HG02588 (cell line): Measurements from ENCODE around the gene ELAVL2.

Experiments used
- ATAC-seq: cut with Tn5 transposase; IDR thresholded peaks from one replicate; pipeline ENCODE4 v1.9.1; 2021; ENCODE audit warnings: mild to moderate bottlenecking, moderate library complexity; ENCODE audit not compliant: unreplicated experiment

Gene ELAVL2

DNA sequence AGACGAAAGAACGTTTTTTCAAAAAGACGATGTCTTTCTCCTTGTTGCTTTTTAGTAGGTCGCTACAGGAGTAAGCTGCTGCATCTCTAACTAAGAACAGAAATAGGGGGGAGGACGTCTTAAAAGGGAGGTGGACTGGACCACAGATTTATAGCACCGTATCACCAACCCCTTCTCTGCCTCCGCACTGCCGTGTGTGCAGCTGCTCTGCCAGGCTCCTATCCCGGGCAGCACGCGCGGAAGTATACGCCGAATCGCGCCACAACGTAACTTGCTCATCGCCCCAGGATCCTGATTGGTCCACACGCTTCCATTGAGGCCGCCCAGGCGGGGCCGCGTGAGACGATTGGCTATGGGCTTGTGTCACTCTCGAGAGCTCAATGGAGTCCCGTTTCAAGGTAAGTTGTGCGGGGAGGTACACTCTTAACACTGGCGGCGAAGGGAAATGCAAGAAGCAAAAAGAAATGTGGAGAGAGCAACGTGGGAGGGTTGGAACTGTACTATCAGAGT, at the start of gene ELAVL2:
ELAVL2 (minus strand) TSS at position 121 of the 510 bp plus-strand sequence. CDS start 64,006 bp downstream, outside the sequence.
- no peak for ATAC-seq

DNA sequence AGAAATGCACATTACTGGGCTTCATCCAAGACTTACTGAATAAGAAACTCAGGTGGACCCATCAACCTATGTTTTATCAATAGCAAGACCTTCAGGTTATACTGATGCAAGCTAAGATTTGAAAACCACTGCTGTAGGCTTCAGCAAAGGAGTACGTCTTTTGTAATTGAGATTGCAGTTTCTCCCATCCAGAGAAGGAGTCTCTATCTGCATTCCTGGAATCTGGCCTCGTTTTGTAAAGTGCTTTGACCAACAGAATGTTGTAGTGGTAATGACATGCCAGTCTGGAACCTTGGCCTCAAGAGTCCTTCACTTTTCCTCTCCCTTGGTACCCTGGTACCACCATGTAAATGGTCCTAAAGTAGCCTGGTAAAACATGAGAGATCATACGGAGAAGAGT, 32.2 kb upstream of the ELAVL2 start:
- no peak for ATAC-seq

DNA sequence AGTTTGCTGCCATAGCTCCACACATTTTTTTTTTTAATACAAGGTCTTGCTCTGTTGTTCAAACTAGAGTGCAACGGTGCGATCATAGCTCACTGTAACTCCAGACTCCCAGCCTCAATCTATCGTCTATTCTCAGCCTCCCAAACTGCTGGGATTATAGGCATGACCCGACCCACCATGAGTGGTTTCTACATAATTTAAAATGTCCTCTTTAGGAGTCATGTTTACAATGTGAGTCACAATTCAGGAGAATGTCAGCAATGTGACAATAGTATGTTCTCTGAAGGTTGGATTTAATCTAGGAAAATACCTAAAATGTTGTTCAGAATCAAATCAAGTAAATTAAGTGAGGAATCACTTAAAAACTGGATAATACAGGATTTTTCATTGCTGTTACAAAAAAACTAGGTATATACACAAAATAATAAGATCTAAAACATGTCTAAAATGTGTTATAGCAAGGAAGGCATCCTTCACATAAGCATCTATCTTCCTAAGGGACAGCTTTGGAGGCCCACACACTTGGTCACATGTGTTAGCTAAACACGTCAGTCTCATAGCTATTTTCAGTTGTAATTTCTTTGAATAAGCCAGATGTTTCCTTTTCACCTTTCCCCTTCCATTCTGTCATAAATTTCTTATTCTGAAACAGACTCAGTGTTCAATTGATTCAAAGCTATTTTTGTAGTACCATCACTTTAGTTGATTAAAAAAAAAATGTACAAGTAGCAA, 30.0 kb upstream of the ELAVL2 start:
- ATAC-seq, result no peak

DNA sequence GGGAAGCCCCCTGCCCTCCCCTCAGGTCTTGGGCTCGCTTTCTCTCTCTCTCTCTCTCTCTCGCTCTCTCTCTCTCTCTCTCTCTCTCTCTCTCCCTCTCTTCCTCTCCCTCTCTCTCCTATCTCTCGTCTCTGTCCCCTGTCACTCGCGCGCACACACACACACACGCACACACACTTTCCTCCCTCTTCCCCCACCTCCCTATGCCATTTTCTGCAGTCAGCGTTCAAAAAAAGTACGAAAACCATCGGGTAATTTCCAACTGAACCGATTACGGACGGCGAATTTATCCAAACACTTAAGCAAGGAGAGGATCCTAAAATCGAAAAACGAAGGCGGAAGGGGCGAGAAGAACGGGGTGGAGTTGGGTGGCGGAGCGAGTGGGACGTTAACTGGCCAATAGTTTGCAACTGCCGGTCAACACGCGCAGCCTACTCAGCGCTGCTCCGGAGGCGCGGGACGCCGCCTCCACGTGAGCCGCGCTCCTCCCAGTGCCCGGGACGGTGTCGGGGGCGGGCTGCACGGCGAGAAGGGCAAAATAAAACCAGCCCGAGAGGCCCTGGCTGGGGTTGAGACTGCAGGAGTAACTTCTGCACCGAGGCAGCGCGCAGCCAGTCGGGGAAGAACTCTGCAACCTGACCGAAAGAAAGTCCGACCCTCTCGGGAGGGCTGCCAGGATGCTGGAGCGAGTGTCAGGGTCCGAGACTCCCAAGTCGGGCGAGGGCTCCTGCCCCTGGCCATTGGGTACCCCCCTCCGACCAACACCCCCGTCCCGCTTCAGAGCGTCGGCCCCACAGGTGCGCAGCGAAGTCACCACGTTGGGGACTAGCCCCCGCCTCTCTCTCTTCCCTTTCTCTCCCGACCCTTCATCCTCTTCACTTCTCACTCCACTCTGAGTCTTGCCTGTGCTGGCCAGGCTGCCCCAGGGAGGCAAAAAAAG, 24.9 kb upstream of the ELAVL2 start:
- ATAC-seq, result no peak

DNA sequence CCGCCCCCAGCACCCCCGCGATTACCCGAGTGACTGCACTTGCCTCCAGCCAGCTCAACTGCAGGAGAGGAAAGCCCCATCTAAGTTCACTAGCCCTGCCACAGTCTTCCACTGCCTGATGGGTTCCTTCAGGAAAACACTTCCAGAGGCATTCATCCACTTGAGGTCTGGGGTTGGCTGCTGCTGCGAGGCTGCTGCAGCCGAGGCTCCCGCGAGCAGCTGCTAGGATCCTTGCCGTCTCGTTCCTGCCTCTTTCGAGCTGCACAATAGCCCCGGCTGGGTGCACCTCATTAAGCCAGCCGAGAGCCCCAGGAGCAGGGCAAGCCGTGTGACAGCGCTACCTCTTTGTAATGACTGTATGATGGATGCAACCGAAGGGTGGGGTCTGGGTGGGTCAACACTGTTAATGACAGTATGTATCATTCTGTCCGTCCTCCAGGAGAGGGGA, 24.2 kb upstream of the ELAVL2 start:
- ATAC-seq, result no peak

DNA sequence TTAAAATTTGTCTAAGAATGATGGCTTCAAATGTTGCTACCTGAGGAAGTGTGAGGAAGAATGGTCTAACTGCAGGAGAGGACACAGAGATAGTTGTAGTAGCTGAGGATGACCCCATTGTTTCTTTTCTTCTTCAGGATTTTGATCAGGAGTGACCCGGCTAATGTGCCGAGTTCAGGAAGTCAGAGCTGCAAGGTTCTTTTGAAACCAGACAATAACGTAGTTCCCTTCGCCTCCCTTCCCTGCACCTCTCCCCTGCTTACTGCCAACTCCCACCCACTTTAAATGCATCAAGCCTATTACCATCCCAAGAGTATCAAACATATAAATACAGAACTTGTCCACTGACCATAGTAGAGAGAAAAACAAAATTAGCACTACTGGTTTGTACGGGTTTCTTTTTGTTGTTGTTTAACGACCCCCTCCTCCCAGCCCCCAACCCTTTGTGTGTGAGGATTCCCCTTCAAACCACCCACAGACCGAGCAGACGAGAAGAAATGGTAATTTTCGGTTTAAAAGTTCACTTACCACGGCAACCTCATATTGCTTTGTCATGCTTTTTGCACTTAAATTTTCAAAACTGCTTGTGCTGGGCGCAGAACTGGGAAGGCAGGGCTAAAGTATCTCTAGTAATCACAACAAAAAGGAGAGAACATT, 23.5 kb upstream of the ELAVL2 start:
- no peak for ATAC-seq

DNA sequence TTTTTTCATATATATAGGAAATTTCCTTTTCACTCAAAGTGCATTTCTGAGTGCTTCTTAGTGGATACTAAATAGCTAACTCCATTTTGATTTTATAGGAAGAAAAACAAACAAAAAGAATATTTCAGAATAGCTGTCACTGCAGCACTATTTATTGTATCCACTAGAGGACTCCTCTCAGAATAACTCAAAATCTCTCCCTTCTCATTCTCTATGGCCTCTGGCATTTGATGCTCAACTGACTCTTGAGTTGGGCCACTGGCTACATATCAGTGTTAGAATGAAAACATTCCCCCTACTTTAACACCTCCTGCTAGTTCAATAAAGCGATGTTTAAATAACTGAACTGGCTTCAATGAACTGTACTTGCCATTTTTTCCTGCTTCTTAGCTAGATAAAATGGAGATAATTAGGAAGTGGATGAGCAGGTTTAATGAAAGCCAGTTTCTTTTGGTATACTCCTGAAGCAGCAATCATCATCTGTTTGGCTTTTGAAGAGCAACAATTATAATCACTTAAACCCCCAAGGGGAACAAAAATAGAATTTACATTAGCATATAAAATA, 16.6 kb upstream of the ELAVL2 start:
- ATAC-seq, result no peak

DNA sequence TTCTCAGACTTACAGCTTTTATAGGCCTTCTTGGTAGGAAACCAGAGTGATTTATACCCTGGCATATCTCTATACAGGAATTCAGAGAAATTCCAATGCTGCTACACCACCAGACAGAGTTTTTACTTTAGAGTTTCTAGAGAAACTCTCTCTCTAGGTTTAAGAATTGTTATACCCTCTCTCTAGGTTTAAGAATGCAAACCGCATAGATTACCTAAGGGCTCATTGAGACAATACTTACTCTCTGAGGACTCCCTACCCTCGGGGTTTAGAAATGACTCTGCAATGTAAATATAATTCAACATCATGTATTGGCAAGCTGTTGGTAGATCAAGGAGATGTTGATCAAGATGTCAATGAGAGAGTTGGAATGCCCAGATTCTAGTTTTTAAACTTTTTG, 15.3 kb upstream of the ELAVL2 start:
- no peak for ATAC-seq

DNA sequence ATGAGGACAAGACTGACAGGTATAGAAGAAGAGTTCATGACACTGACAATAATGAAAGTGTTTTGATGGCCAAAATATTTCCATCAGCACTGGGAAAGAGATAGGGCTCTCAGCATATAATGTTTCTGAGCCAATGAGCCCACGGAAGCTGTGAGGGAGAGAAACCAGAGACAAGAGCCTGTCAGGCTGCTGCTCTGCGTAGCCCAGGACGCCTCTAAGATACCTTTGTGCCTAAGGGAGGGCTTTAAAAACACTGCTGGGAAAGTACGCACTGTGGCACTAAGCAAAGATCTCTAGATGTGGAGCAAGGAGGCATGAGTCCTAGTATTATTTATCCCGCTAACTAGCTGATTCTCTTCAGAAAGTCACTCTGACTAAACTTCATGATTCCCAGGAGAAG, 11.0 kb upstream of the ELAVL2 start:
- no peak for ATAC-seq

DNA sequence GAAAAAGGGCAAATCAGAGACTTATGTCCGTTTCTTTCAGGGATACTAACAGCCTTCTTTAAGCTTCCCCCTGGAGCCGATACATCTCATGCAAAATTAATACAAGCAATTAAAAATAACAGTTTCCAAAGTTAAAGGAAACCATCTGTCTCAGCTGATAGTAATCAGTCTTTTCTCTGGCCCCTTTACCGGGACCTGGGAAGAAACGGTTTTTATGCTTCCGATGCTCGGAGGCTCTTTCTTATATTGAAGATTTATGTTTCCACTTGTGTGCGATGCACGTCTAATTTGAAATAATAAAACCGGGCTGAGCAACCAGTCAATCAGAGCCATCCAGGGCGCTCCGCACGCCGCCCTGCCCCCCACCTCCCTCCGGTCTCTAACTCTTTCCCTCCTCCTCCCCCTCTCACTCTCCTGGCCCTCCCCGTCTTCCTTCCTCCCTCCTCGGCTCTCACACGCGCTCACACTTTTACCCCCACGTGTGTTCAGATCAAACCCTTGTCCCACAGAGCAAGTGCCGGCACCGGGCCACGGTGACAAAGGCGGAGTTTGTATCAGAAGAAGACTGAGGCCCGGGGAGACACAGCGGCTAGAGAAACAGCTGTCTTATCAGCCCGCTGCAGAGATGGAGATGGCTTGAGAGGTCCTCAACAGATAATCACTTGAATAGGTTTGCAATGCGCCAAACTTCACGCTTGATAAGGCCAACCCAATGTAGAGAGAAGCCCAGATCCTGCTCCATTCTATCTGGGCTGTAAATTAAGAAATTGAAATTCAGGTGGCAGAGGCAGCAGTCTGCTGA, 5.1 kb upstream of the ELAVL2 start:
- no peak for ATAC-seq

DNA sequence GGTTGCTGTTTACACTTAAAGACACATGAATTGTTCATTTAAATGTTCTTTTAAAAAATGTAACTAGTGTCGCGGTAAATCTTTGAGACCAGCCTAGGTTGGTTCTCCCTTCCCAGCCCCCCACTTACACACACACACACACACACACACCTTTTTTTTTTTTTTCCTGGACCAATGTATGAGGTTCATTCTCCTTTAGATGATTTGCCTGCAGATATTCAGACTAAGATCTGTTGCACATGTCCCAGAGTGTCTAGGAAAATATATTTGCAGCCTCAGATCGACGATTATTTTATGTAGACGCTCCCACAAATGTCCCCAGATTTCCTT, 4.4 kb upstream of the ELAVL2 start:
- no peak for ATAC-seq

DNA sequence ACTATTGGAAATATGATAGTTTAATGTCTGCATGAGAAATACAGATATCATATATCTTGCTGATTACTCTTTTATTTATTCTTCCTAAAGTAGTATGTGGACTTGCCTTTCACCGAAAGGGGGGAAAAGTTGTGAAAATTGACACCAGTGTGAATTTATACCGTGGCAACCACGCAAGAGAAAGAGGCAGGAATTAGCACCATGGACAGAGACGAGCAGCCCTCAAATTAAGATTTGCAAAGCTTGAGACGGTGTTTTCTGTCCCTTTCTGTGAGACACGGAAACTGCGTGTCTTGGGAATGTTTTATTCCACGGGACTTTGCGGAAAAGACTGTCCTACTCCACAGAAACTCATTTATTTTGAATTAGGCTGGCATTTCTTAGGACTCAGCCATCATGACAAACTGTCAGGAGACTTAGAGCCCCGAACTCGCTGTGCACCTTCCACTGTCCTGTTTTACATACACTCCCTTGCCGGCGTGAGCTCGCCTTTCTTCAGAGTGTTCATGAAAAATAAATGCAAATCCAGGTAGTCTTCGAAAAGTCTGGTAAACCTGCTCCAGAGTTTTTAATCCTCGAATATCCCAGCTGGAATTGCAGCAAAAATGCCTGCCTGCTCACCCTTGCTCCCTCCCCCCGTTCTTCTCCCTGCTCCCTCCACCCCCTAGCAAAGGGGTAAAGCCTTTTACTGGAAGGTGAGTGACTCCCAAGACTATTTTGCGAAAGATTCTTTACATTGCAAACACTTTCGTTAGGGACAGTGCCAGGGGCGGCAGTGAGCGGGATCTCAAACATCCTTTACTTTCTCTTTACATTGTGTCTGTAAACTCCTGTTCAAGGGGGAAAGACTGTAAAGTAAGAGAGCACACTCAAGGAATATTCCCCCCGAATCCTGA, 3.8 kb upstream of the ELAVL2 start:
- ATAC-seq, result no peak

DNA sequence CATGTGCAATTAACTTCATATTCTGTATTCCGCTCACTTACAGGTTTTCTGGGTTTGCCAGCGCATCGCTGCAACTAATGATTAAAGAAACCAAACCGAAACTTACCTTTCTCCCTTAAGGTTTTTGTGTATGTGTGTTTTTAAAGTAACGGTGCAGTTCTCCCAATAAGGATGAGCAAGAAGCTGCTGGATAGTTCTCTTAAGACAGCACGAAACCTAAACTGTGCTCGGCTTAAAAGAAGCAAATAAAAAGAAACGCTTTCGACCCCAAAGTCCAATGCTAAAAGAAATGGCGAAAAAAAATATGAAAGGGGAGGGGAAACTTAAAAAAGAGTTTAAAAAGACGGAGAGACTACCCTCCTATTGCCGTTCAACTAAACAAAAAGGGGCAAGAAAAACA, 340 bp downstream of the ELAVL2 start:
- no peak for ATAC-seq

DNA sequence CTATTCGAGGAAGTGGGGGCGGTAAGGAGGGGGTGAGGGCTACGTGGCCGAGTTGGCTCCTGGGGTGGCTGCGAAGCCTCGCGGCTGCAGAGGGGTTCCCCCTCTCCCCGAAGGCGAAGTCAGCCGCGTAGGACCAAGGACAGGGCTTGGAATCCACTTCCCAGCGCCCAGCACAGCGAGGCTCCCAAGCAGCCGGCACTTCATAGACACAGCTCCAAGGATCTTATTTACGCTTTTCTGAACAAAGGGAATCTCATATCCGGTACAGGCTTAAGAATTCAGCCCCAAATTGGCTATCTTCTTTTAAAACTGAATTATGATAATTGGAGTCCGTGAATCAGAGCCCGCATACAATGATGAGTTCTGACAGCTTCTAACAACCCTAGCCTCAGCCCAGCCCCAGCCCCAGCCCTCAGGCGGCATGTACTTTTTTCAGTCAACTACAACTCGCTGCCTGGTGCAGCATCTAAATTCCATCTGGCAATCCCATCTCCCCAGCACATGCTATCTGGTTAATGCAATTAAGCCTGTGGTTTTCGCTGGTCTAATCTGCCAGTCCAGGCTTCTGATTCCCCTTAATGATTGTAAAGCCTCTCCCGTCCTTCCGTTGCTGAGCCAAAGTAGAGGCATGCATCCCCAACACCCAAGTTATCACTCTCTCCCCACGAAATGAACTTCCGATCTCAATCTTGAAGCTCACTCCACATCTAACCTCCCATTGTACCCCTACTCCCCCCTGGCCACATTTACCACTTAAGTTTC, 1.0 kb downstream of the ELAVL2 start:
- ATAC-seq, result no peak

DNA sequence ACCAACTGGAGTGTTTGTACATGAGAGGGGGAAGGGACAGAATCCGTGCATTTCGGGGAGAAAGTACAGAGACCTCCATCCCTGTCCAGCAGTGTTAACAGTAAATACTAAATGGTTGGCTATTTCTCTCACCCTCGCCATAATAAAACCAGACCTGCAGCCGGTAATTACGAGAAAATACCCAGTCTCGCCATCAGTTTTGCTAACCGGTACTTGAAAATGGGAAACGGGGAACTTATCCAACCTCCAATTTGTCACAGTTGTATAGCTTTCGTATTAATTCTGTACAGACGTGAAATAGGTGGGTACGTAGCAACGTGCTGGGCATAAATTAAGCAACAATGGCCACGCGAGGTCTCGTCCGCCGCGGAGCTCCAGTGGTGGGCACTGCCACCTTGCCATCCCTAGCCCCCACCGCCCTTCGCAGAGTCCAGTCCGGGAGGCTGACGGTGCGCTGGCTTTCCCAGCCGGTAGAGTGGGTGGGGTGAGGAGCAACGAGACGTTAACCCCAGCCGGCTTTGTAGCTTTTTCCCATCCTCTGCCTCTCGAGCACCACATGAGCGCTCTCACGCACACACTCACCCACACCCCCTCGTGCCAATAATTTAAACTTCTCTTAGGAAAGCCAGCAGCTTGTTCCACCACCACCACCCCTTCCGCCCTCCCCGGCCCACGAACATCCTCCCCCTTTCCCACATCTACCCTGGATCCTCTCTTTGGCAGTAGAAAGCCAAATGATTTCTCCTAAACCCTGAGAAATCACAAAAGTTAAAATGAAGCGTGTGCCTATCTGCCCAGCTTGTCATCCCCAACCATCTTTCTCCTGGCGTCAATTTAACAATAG, 1.8 kb downstream of the ELAVL2 start:
- no peak for ATAC-seq

DNA sequence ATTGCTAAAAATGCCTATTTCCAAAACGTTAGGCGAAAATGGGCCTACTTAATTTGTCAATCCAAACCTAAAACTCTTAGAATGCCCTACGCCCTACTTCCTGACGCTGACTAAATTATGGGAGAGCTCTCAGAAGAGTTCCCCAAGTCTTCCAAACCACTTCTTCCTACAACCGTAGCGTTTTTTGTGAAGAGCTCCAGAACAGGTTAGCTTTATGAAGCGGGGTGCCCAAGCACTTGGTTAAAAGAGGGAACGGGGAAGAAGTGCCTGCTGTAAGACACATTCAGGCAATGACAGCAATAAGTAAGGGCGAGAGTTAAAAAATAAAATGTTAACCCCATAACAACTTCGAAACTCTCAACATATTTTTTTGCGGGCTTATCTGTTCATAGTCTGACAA, 2.8 kb downstream of the ELAVL2 start:
- no peak for ATAC-seq

DNA sequence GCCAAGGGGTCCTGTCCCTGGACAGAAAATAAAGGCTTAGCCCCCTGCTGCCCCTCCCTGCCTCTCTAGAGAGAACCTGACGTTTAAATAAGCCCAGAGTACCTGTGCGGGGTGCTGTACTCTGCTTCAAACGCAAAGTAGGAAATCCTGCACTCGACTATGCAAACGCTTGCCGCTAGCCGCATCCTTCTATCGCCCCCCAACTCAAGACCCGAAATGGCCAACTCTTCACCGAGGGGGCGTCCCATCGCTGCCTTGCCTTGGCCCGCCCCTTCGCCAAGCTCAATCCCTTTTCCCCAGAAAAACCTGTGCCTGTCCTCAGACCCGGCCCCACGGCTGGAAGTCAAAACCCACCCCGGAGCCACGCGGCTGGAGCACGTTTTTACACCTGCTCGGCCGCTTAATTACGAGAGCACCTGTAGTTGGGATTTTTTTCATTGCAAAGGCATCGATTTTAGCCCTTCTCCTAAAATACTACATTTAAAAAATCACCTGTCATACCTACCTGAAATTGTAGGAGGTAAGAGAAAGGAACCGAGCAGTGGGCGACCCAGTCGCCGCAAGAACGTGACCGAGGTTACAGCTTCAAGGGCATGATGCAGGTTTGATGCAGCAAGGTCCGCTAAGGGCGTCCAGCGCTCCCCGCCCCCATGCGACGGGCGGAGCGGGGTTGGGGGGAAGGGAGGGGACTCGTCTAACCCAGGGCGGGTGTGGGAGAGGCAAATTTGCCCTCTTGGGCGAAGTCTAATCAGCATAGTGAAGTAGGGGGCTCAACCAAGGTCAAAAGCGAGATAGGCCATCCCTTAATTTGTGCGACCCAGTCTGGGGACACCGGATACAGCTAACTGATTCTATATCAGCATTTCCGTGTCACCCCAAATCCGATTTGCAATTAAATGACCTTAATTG, 3.5 kb downstream of the ELAVL2 start:
- ATAC-seq, result no peak
